ENCODE results near the gene DLG1. TPM values are rescaled to one million over a fixed set of nuclear protein-coding genes. Genes with fewer than 3 reads are reported as not detected.

The DLG1 gene
- total and polyA plus RNA-seq, 2 of the 4 experiments (the other 2 are of a cell fraction): 21.2 to 57.7 TPM

DNA sequence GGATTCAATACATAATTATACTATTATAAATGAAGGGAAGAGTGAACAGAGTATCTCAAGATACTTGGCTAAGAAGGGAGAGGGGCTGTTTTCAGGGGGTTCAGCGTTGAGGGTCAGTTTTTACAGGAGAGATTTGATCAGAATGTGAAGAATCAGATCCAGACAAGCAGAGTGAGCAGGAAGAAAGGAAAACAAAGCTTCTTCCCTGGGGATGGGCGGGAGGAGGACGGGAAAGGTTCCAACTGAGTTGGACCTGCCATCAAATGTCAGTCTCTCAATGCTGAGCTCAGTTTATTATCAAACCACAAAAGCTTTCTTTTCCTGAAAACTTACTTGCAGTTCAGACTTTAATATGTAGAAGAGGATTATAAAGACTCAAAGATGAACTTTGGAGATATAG is 262.8 kb downstream of the DLG1 start:
- dilution Hi-C loops (cut with HindIII; ENCODE audit: low sequenced_read_pairs, unreplicated experiment) (no loop called here), in situ Hi-C loops (cut with MboI; ENCODE audit: low sequenced_read_pairs) (no loop called here), intact Hi-C loops (cut with micrococcal nuclease) (no loop called here)
- no TSS peak for BruUV-seq (replicated peaks)
- no peak overlapping the region for H3K27ac ChIP-seq (ENCODE audit: insufficient read depth, low read length)
- H3K4ac ChIP-seq (ENCODE audit: low read depth, low read length): no peak overlapping the region
- H3K4me2 ChIP-seq (ENCODE audit: low read depth, low read length): no peak overlapping the region
- H3K9ac ChIP-seq (ENCODE audit: low read depth, low read length): no peak overlapping the region
- H4K91ac ChIP-seq (ENCODE audit: insufficient read depth, low read depth, low read length): no peak overlapping the region
- POLR2A ChIA-PET (ENCODE audit: unreplicated experiment): no interaction called here
- no peak overlapping the region for H2BK5ac ChIP-seq (ENCODE audit: low read depth, low read length, poor library complexity, severe bottlenecking)
- peaks cover 8% of the 10 kb centered on the region for H3K4me1 ChIP-seq (ENCODE audit: control insufficient read depth, insufficient read depth, low read length)
- H4K5ac ChIP-seq (ENCODE audit: low read depth, low read length): no peak overlapping the region
- no peak overlapping the region for H2BK120ac ChIP-seq (ENCODE audit: low read depth, low read length)
- no peak overlapping the region for H2BK20ac ChIP-seq (ENCODE audit: low read depth, low read length)
- H2AFZ ChIP-seq (replicated peaks; ENCODE audit: low read length, poor library complexity): no peak overlapping the region
- ATAC-seq (ENCODE audit: low read depth): no peak
- no peaks in the 10 kb centered on the region for H3K79me1 ChIP-seq (ENCODE audit: low read depth in 1 of 2, low read length in 2 of 2)
- no peak overlapping the region for H3K14ac ChIP-seq (replicated peaks; ENCODE audit: low read depth, low read length)
- H4K20me1 ChIP-seq (ENCODE audit: insufficient read depth, low read length): no peaks in the 10 kb centered on the region
- no peak overlapping the region for H2BK15ac ChIP-seq (ENCODE audit: low read depth, low read length)
- TF ChIP-seq SMC3 (IDR thresholded peaks at IDR 0.05; ENCODE audit: low read depth, low read length) (no peak), MAZ (IDR thresholded peaks at IDR 0.05; ENCODE audit: borderline replicate concordance, low read depth, low read length) (no peak), CEBPB (IDR thresholded peaks at IDR 0.05; ENCODE audit: low read depth, low read length) (no peak), MXI1 (IDR thresholded peaks at IDR 0.05; ENCODE audit: borderline replicate concordance, low read depth, low read length) (no peak), NFE2L2 (IDR thresholded peaks at IDR 0.05; ENCODE audit: low read depth, low read length) (no peak), BHLHE40 (IDR thresholded peaks at IDR 0.05; ENCODE audit: low read depth, low read length) (no peak), RAD21 (IDR thresholded peaks at IDR 0.05; ENCODE audit: low read length) (no peak), USF2 (IDR thresholded peaks at IDR 0.05; ENCODE audit: low read depth, low read length) (no peak), FOS (IDR thresholded peaks at IDR 0.05; ENCODE audit: low read depth, low read length) (no peak), RFX5 (IDR thresholded peaks at IDR 0.05; ENCODE audit: low read depth, low read length) (no peak), POLR2A (IDR thresholded peaks at IDR 0.05; ENCODE audit: low read depth, low read length) (no peak), CHD1 (IDR thresholded peaks at IDR 0.05; ENCODE audit: low read depth, low read length) (no peak), RCOR1 (IDR thresholded peaks at IDR 0.05; ENCODE audit: insufficient replicate concordance, low read length) (no peak), CTCF (conservative IDR thresholded peaks at IDR 0.05; ENCODE audit: low read depth, low read length) (no peak), MAFK (IDR thresholded peaks at IDR 0.05; ENCODE audit: low read depth, low read length) (no peak)
- TF ChIP-seq, protein P1, sequence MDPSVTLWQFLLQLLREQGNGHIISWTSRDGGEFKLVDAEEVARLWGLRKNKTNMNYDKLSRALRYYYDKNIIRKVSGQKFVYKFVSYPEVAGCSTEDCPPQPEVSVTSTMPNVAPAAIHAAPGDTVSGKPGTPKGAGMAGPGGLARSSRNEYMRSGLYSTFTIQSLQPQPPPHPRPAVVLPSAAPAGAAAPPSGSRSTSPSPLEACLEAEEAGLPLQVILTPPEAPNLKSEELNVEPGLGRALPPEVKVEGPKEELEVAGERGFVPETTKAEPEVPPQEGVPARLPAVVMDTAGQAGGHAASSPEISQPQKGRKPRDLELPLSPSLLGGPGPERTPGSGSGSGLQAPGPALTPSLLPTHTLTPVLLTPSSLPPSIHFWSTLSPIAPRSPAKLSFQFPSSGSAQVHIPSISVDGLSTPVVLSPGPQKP (IDR thresholded peaks at IDR 0.05; ENCODE audit: borderline replicate concordance, low read depth, low read length): no peak
- no peak overlapping the region for H3K4me3 ChIP-seq (ENCODE audit: insufficient read depth, low read depth, low read length)
- no CpG with 5 or more reads among the region's 3 CpGs for WGBS, 2 experiments (ENCODE audit: extremely low coverage in 2 of 2, insufficient read length in 1 of 2)
- CTCF ChIA-PET: no interaction called here
- DNase-seq: no peak
- no peak overlapping the region for H3K23ac ChIP-seq (ENCODE audit: low read depth, low read length)
- H3K36me3 ChIP-seq (ENCODE audit: control insufficient read depth, insufficient read depth, low read length): peaks cover 2% of the 10 kb centered on the region; the same call in 1 of the 2 replicates
- H3K9me3 ChIP-seq (ENCODE audit: control insufficient read depth, insufficient read depth, low read length): no peaks in the 10 kb centered on the region
- H3K18ac ChIP-seq (ENCODE audit: low read depth, low read length): no peak overlapping the region
- H3K9me1 ChIP-seq (ENCODE audit: insufficient read depth, low read length): peaks cover 14% of the 10 kb centered on the region
- no peak overlapping the region for H2AK9ac ChIP-seq (replicated peaks; ENCODE audit: low read depth, low read length, poor library complexity)
- H2AK5ac ChIP-seq (ENCODE audit: low read depth, low read length): no peak overlapping the region
- H3K27me3 ChIP-seq (ENCODE audit: control insufficient read depth, insufficient read depth, low read length): peaks cover 7% of the 10 kb centered on the region
- no peak overlapping the region for H3K56ac ChIP-seq (ENCODE audit: extremely low read depth, insufficient read depth, low read length)
- H4K8ac ChIP-seq (ENCODE audit: low read depth in 2 of 2, low read length in 2 of 2): no peak overlapping the region

Data from IMR-90 (cell line).